H1 (cell line): ENCODE data around the gene CDK8. TPM values are rescaled to one million over a fixed set of nuclear protein-coding genes. Genes with fewer than 3 reads are reported as not detected.

ENCODE experiments used
- CTCF ChIA-PET: fragments of 300-600 bp; sonication (Branson Sonifier 250); formaldehyde crosslinking; loops from one replicate; lab custom pipeline; 2021; ENCODE audit not compliant: partially characterized antibody; lab: Charles Lee
- POLR2A ChIA-PET: fragments of 300-600 bp; sonication (Branson Sonifier 250); formaldehyde crosslinking; loops from one replicate; lab custom pipeline; 2021; ENCODE audit warnings: inconsistent platforms; ENCODE audit not compliant: partially characterized antibody; lab: Charles Lee
- DNase-seq, 2 experiments: peaks; one replicate each; pipeline versions ENCODE4 v3.0.0 to v3.0.0-alpha.2; 2010 to 2022; ENCODE audit warnings: low spot score in 2 of 2, low read depth in 1 of 2, mixed read lengths in 1 of 2
- FAIRE-seq: peaks from 2 replicates; lab custom pipeline; 2011; peaks lifted over from hg19 to GRCh38; lab: Jason Lieb, UNC
- H2AFZ ChIP-seq: 2 replicates; pipeline ENCODE4 v1.8.1; 2012; ENCODE audit warnings: low read length, inconsistent platforms
- H2AK5ac ChIP-seq: 2 replicates; pipeline ENCODE4 v1.6.1; 2013; ENCODE audit warnings: low read depth, low read length
- H2BK120ac ChIP-seq: replicated peaks from 2 replicates; pipeline ENCODE3; 2013; ENCODE audit warnings: low read depth, low read length, inconsistent platforms
- H2BK12ac ChIP-seq: 2 replicates; pipeline ENCODE4 v1.6.1; 2013; ENCODE audit warnings: low read depth, low read length
- H2BK15ac ChIP-seq: 2 replicates; pipeline ENCODE4 v1.6.1; 2013; ENCODE audit warnings: low read length
- H2BK20ac ChIP-seq: 2 replicates; pipeline ENCODE4 v1.6.1; 2013; ENCODE audit warnings: low read length
- H2BK5ac ChIP-seq: 2 replicates; pipeline ENCODE4 v1.6.1; 2013; ENCODE audit warnings: low read depth, low read length
- H3K14ac ChIP-seq: 2 replicates; pipeline ENCODE4 v1.6.1; 2013; ENCODE audit warnings: inconsistent platforms; ENCODE audit not compliant: insufficient read length
- H3K18ac ChIP-seq: 2 replicates; pipeline ENCODE4 v1.6.1; 2013; ENCODE audit warnings: low read length; ENCODE audit errors: extremely low read depth
- H3K23ac ChIP-seq: 2 replicates; pipeline ENCODE4 v1.6.1; 2013; ENCODE audit warnings: inconsistent platforms; ENCODE audit not compliant: insufficient read length
- H3K23me2 ChIP-seq: 2 replicates; pipeline ENCODE4 v1.6.1; 2013; ENCODE audit warnings: low read depth, low read length
- H3K27ac ChIP-seq: 2 replicates; pipeline ENCODE4 v1.6.1; 2011; ENCODE audit warnings: low read depth, low read length, inconsistent platforms
- H3K27me3 ChIP-seq, 4 experiments: replicated peaks in 1 of 4; 1 replicate in 1 of 4; 2 replicates in 3 of 4; pipeline versions ENCODE4 v1.6.1 to v1.8.1; 2011 to 2013; ENCODE audit warnings: low read length in 3 of 4, mild to moderate bottlenecking in 3 of 4, inconsistent platforms in 2 of 4, mixed read lengths in 2 of 4, moderate library complexity in 1 of 4; ENCODE audit not compliant: control insufficient read depth in 3 of 4, insufficient read depth in 3 of 4; ENCODE audit errors: extremely low read depth in 1 of 4
- H3K36me3 ChIP-seq, 4 experiments: 2 replicates each; pipeline versions ENCODE4 v1.6.1 to v1.8.1; 2011 to 2013; ENCODE audit warnings: mild to moderate bottlenecking in 4 of 4, low read length in 3 of 4, moderate library complexity in 2 of 4, control low read depth in 1 of 4, inconsistent platforms in 1 of 4; ENCODE audit not compliant: insufficient read depth in 4 of 4, control insufficient read depth in 2 of 4
- H3K4ac ChIP-seq: replicated peaks from 2 replicates; pipeline ENCODE3; 2013; ENCODE audit warnings: low read length, low read depth, mixed read lengths, inconsistent platforms; ENCODE audit not compliant: insufficient read length
- H3K4me1 ChIP-seq, 4 experiments: replicated peaks in 1 of 4; 1 replicate in 1 of 4; 2 replicates in 3 of 4; pipeline versions ENCODE4 v1.6.1 to v1.8.1; 2011 to 2013; ENCODE audit warnings: low read length in 3 of 4, inconsistent platforms in 2 of 4, mixed read lengths in 1 of 4; ENCODE audit not compliant: insufficient read depth in 4 of 4, control insufficient read depth in 3 of 4
- H3K4me2 ChIP-seq, 2 experiments: 2 replicates each; pipeline versions ENCODE4 v1.6.1 to v1.8.1; 2011 to 2013; ENCODE audit warnings: low read depth in 2 of 2, low read length in 2 of 2, control low read depth in 1 of 2, inconsistent platforms in 1 of 2, mild to moderate bottlenecking in 1 of 2; ENCODE audit not compliant: insufficient read depth in 1 of 2
- H3K4me3 ChIP-seq, 4 experiments: fragments of 200-600, 300-600 bp in 1 of 4; sonication (generic), shearing (Covaris generic), sonication (Bioruptor Twin) in 1 of 4; 2 replicates each; pipeline versions ENCODE4 v1.5.1 to v1.8.1; 2011 to 2016; ENCODE audit warnings: low read length in 4 of 4, low read depth in 3 of 4, control low read depth in 2 of 4, inconsistent platforms in 2 of 4, mild to moderate bottlenecking in 2 of 4, mixed read lengths in 1 of 4, moderate library complexity in 1 of 4; ENCODE audit not compliant: insufficient read depth in 2 of 4; ENCODE audit errors: extremely low read depth in 1 of 4
- H3K56ac ChIP-seq: replicated peaks from 2 replicates; pipeline ENCODE3; 2013; ENCODE audit warnings: low read depth, mild to moderate bottlenecking, mixed read lengths, low read length, inconsistent platforms; ENCODE audit not compliant: insufficient read length
- H3K79me1 ChIP-seq: 2 replicates; pipeline ENCODE4 v1.6.1; 2013; ENCODE audit warnings: low read depth, low read length, control low read depth
- H3K79me2 ChIP-seq, 2 experiments: 2 replicates each; pipeline versions ENCODE4 v1.6.1 to v1.8.1; 2012 to 2013; ENCODE audit warnings: low read length in 2 of 2, mild to moderate bottlenecking in 2 of 2, inconsistent platforms in 1 of 2; ENCODE audit not compliant: insufficient read depth in 2 of 2, control insufficient read depth in 1 of 2
- H3K9ac ChIP-seq, 4 experiments: replicated peaks in 1 of 4; 1 replicate in 1 of 4; 2 replicates in 3 of 4; pipeline versions ENCODE4 v1.6.1 to v1.8.1; 2011 to 2013; ENCODE audit warnings: low read depth in 3 of 4, low read length in 3 of 4, control low read depth in 2 of 4, mild to moderate bottlenecking in 2 of 4, moderate library complexity in 2 of 4, inconsistent platforms in 1 of 4; ENCODE audit errors: extremely low read depth in 1 of 4
- H3K9me3 ChIP-seq, 2 experiments: 2 replicates each; pipeline versions ENCODE4 v1.6.1 to v1.8.1; 2012 to 2013; ENCODE audit warnings: mild to moderate bottlenecking in 2 of 2, moderate library complexity in 2 of 2, control low read depth in 1 of 2, inconsistent platforms in 1 of 2, low read depth in 1 of 2, low read length in 1 of 2, mixed read lengths in 1 of 2; ENCODE audit not compliant: insufficient read depth in 2 of 2
- H4K20me1 ChIP-seq, 2 experiments: replicated peaks in 1 of 2; 2 replicates each; pipeline versions ENCODE3 to v1.8.1; 2011 to 2013; ENCODE audit warnings: inconsistent platforms in 2 of 2, low read length in 2 of 2, mild to moderate bottlenecking in 1 of 2; ENCODE audit not compliant: insufficient read depth in 2 of 2, control insufficient read depth in 1 of 2
- H4K5ac ChIP-seq: 2 replicates; pipeline ENCODE4 v1.6.1; 2013; ENCODE audit warnings: low read length, low read depth, mixed read lengths, inconsistent platforms; ENCODE audit not compliant: insufficient read length
- H4K8ac ChIP-seq: 2 replicates; pipeline ENCODE4 v1.8.0; 2013; ENCODE audit warnings: mild to moderate bottlenecking, moderate library complexity, low read length, inconsistent platforms; ENCODE audit not compliant: insufficient read depth; ENCODE audit errors: extremely low read depth
- H4K91ac ChIP-seq: replicated peaks from 2 replicates; pipeline ENCODE3; 2013; ENCODE audit warnings: low read length, mixed read lengths, inconsistent platforms; ENCODE audit not compliant: insufficient read length
- BCL11A ChIP-seq, 2 experiments: IDR thresholded peaks; one replicate each; pipeline ENCODE4 v1.6.1; 2011; ENCODE audit warnings: low read depth in 2 of 2, low read length in 2 of 2, mild to moderate bottlenecking in 2 of 2
- CHD1 ChIP-seq: IDR thresholded peaks from 2 replicates; pipeline ENCODE4 v1.6.1; 2012; ENCODE audit warnings: low read depth, low read length, improper control_type of control experiment
- CTBP2 ChIP-seq: IDR thresholded peaks from 2 replicates; pipeline ENCODE4 v1.7.0; 2011; ENCODE audit warnings: borderline replicate concordance, mild to moderate bottlenecking, moderate library complexity, mixed read lengths, low read length; ENCODE audit not compliant: insufficient read depth, insufficient read length
- CTCF ChIP-seq, 3 experiments: IDR thresholded peaks; 1 replicate in 2 of 3; 2 replicates in 1 of 3; pipeline versions ENCODE4 v1.5.1 to v1.6.1; 2011; ENCODE audit warnings: low read length in 3 of 3, mild to moderate bottlenecking in 3 of 3, inconsistent platforms in 2 of 3, low read depth in 1 of 3, moderate library complexity in 1 of 3; ENCODE audit not compliant: insufficient read depth in 1 of 3; ENCODE audit errors: control extremely low read depth in 1 of 3
- GABPA ChIP-seq: IDR thresholded peaks from 2 replicates; pipeline ENCODE4 v1.6.1; 2011; ENCODE audit warnings: mild to moderate bottlenecking, low read length, moderate library complexity, borderline replicate concordance; ENCODE audit not compliant: insufficient read depth
- KDM5A ChIP-seq: fragments of 200-600 bp; IDR thresholded peaks from 2 replicates; pipeline ENCODE4 v1.7.1; 2012; ENCODE audit warnings: mild to moderate bottlenecking, low read length, inconsistent platforms, mixed read lengths
- RBBP5 ChIP-seq: IDR thresholded peaks from 2 replicates; pipeline ENCODE4 v1.7.1; 2012; ENCODE audit warnings: low read depth, mild to moderate bottlenecking, inconsistent platforms, low read length, moderate library complexity, borderline replicate concordance
- SIRT6 ChIP-seq: IDR thresholded peaks from one replicate; pipeline ENCODE4 v1.7.1; 2012; ENCODE audit warnings: low read length, inconsistent platforms
- TBP ChIP-seq: IDR thresholded peaks from 2 replicates; pipeline ENCODE4 v1.6.1; 2011; ENCODE audit warnings: low read depth, low read length, improper control_type of control experiment
- TCF12 ChIP-seq: IDR thresholded peaks from 2 replicates; pipeline ENCODE4 v1.6.1; 2011; ENCODE audit warnings: low read depth, mild to moderate bottlenecking, low read length
- ZNF274 ChIP-seq: IDR thresholded peaks from 2 replicates; pipeline ENCODE4 v1.7.0; 2012; ENCODE audit warnings: low read length, borderline replicate concordance; ENCODE audit errors: extremely low read depth
- WGBS, 2 experiments: shearing (Covaris generic) in 1 of 2; methylation state at CpG; one replicate each; pipeline versions ENCODE4 v1.1.6 to v1.1.7; 2013 to 2015; ENCODE audit warnings: low lambda C conversion rate in 2 of 2, mixed read lengths in 2 of 2, inconsistent platforms in 1 of 2, low coverage in 1 of 2, missing lambda C conversion rate in 1 of 2; ENCODE audit not compliant: insufficient replicate concordance in 2 of 2, insufficient coverage in 1 of 2, insufficient read length in 1 of 2; ENCODE audit errors: extremely low coverage in 1 of 2, missing lambda C conversion rate in 1 of 2; 5-methylcytosine and 5-hydroxymethylcytosine counted together
- polyA plus RNA-seq, 7 experiments: library from polyadenylated mRNA; depleted of rRNA in 3 of 7; stranded (reverse) in 5 of 7; unstranded in 2 of 7; fragments of >200 nt in 5 of 7; fragments of 200-250 nt in 2 of 7; gene quantifications; 1 replicate in 5 of 7; 2 replicates in 1 of 7; 4 replicates in 1 of 7; pipeline versions ENCODE4 v1.2.1 to v1.2.3, GENCODE V29; 2011 to 2013; ENCODE audit warnings: missing spikeins in 2 of 7, mixed read lengths in 2 of 7
- total RNA-seq: library from RNA; stranded (reverse); fragmentation: NEBNext Ultra II Directional; extraction: Animal tissue kit (Norgen Biotek cat#: 25700); gene quantifications from 2 replicates; pipeline ENCODE4 v1.2.1, GENCODE V29; 2021

The CDK8 gene
- total and polyA plus RNA-seq, 2 of the 8 experiments (the other 6 are each of a cell fraction or from before 2014, with no cell fraction given): 22.1 to 25.6 TPM

GRCh38 chr13:26423629-26424028, 169.7 kb downstream of the CDK8 start:
- Histone ChIP-seq H3K4me3 (no peak overlapping the region), H3K23me2 (no peaks in the 10 kb centered on the region), H4K5ac (no peak overlapping the region), H3K79me1 (no peaks in the 10 kb centered on the region), H3K4ac (no peak overlapping the region), H3K4me1 (no peaks in the 10 kb centered on the region), H2BK12ac (no peak overlapping the region), H3K9me3 (no peaks in the 10 kb centered on the region), H3K4me2 (no peak overlapping the region), H3K36me3 (no peaks in the 10 kb centered on the region), H3K27me3 (no peaks in the 10 kb centered on the region), H2BK120ac (no peak overlapping the region), H3K56ac (no peak overlapping the region), H2BK5ac (no peak overlapping the region), H4K20me1 (no peaks in the 10 kb centered on the region), H3K27ac (0 out of 2 replicates have a peak overlapping the region, but pooled peaks have one; percentile 16), H3K14ac (no peak overlapping the region), H3K18ac (no peak overlapping the region), H3K79me2 (no peaks in the 10 kb centered on the region), H3K9ac (no peak overlapping the region), H2BK15ac (no peak overlapping the region), H2AFZ (peak overlapping the region; percentile 74; the same call in 1 of the 2 replicates), H4K8ac (no peak overlapping the region), H4K91ac (no peak overlapping the region), H2BK20ac (no peak overlapping the region), H3K23ac (no peak overlapping the region), H2AK5ac (no peak overlapping the region)
- 76% methylated on average over 3 of the region's 3 CpGs; no CpG with 5 or more reads in 1 of the 2 experiments for WGBS, 2 experiments
- POLR2A ChIA-PET: no interaction called here
- FAIRE-seq: no peak
- CTCF ChIA-PET: interaction anchor here (0.6 to 1.9 kb wide), 5 partner anchors 47 to 879 kb away, joined by 3 to 5 read pairs (median 4); no protein-coding TSS in a partner anchor
- no peak for DNase-seq
- TF ChIP-seq TCF12: no peak
- no peak for TF ChIP-seq SIRT6
- TF ChIP-seq KDM5A: no peak
- no peak for TF ChIP-seq BCL11A (IDR thresholded peaks at IDR 0.05; ENCODE audit: low read depth in 2 of 2, low read length in 2 of 2)
- TF ChIP-seq CTCF (IDR thresholded peaks at IDR 0.05; ENCODE audit: control extremely low read depth in 1 of 3, insufficient read depth in 1 of 3, low read depth in 1 of 3, low read length in 3 of 3): no peak
- no peak for TF ChIP-seq CHD1
- no peak for TF ChIP-seq CTBP2
- no peak for TF ChIP-seq TBP
- no peak for TF ChIP-seq RBBP5
- no peak for TF ChIP-seq ZNF274
- no peak for TF ChIP-seq GABPA
